K562 (cell line): Measurements from ENCODE around the gene INHBE. TPM values are rescaled to one million over a fixed set of nuclear protein-coding genes. Genes with fewer than 3 reads are reported as not detected.

Experiments used
- CREBBP ChIP-seq: IDR thresholded peaks from one replicate; pipeline ENCODE4 v1.6.1; 2012; ENCODE audit warnings: low read depth, mild to moderate bottlenecking, control low read depth, inconsistent platforms, low read length
- ESRRA ChIP-seq: fragments of 450-650 bp; IDR thresholded peaks from 2 replicates; pipeline ENCODE4 v1.6.1; 2014; ENCODE audit warnings: low read depth, mild to moderate bottlenecking, moderate library complexity, borderline replicate concordance
- ETV1 ChIP-seq: fragments of 450-650 bp; conservative IDR thresholded peaks from 2 replicates; pipeline ENCODE4 v1.6.1; 2016; ENCODE audit warnings: missing genetic modification characterization, control low read depth, low read depth, missing compliant biosample characterization
- FOS ChIP-seq: IDR thresholded peaks from 3 replicates; pipeline ENCODE4 v1.6.1; 2011; ENCODE audit not compliant: insufficient read length; ENCODE audit errors: extremely low read depth
- GATAD2B ChIP-seq: fragments of 450-650 bp; IDR thresholded peaks from 2 replicates; pipeline ENCODE4 v1.6.1; 2017; ENCODE audit warnings: mild to moderate bottlenecking, borderline replicate concordance
- PCBP1 ChIP-seq: fragments of 200-400 bp; formaldehyde crosslinking; IDR thresholded peaks from 2 replicates; pipeline ENCODE4 v1.6.1; 2018; ENCODE audit warnings: mild to moderate bottlenecking, low read depth, low read length; ENCODE audit not compliant: poor library complexity, severe bottlenecking
- POU5F1 ChIP-seq: fragments of 150-350 bp; IDR thresholded peaks from 2 replicates; pipeline ENCODE4 v1.6.1; 2014; ENCODE audit warnings: borderline replicate concordance, low read length, low read depth, mild to moderate bottlenecking; ENCODE audit not compliant: partially characterized antibody
- RAD21 ChIP-seq, 2 experiments: fragments of 250-450 bp in 1 of 2; fragments of 450-650 bp in 1 of 2; sonication (Bioruptor Pico) in 1 of 2; formaldehyde crosslinking in 1 of 2; IDR thresholded peaks in 1 of 2; conservative IDR thresholded peaks in 1 of 2; 2 replicates each; pipeline versions ENCODE4 v1.4.0 to v1.8.0; 2020 to 2022; ENCODE audit warnings: mild to moderate bottlenecking in 2 of 2, moderate library complexity in 1 of 2
- RUNX1 ChIP-seq: sonication (generic); IDR thresholded peaks from 2 replicates; pipeline ENCODE4 v1.6.1; 2016; ENCODE audit warnings: antibody characterized with exemption, low read depth
- SMAD3 ChIP-seq: fragments of 450-650 bp; formaldehyde crosslinking; conservative IDR thresholded peaks from 2 replicates; pipeline ENCODE4 v1.4.0; 2020; ENCODE audit warnings: mild to moderate bottlenecking
- SNRNP70 ChIP-seq: fragments of 200-400 bp; formaldehyde crosslinking; optimal IDR thresholded peaks from 2 replicates; pipeline ENCODE3; 2017; ENCODE audit warnings: low read depth, low read length
- SRF ChIP-seq, 2 experiments: fragments of 250-450, 450-650 bp in 1 of 2; sonication (Bioruptor Pico) in 1 of 2; sonication (generic) in 1 of 2; formaldehyde crosslinking; IDR thresholded peaks; 2 replicates each; pipeline versions ENCODE4 v1.5.0 to v1.5.1; 2020 to 2022; ENCODE audit warnings: mild to moderate bottlenecking in 1 of 2, missing genetic modification reagents in 1 of 2
- ZNF121 ChIP-seq: sonication (generic); formaldehyde crosslinking; conservative IDR thresholded peaks from 2 replicates; pipeline ENCODE4 v1.8.0; 2022; ENCODE audit warnings: missing genetic modification reagents
- polyA plus RNA-seq, 8 experiments: library from polyadenylated mRNA; depleted of rRNA in 4 of 8; stranded (reverse) in 5 of 8; unstranded in 3 of 8; fragments of >200 nt; fragmentation: Nextera tagmentation in 2 of 8; fragmentation: Illumina TruSeq in 1 of 8; extraction: Ambion mirVana in 2 of 8; extraction: Trizol in 1 of 8; gene quantifications; 2 replicates each; pipeline versions ENCODE4 v1.2.1 to v1.2.3, GENCODE V29; 2011 to 2014; ENCODE audit warnings: inconsistent platforms in 1 of 8, missing spikeins in 1 of 8
- total RNA-seq, 7 experiments: library from RNA; depleted of rRNA in 6 of 7; stranded (reverse); fragments of >200 nt in 6 of 7; fragmentation: Illumina TruSeq in 2 of 7; extraction: Trizol in 2 of 7; gene quantifications; 2 replicates each; pipeline versions ENCODE4 v1.2.1 to v1.2.3, GENCODE V29; 2011 to 2021; ENCODE audit warnings: low replicate concordance in 1 of 7
- TF ChIP-seq, protein P1 (sequence below): fragments of 250-450 bp; sonication (Bioruptor Pico); IDR thresholded peaks from 2 replicates; pipeline ENCODE4 v1.4.0; 2020; ENCODE audit warnings: mild to moderate bottlenecking, moderate library complexity
- TF ChIP-seq, protein P2 (sequence below): fragments of 450-650 bp; formaldehyde crosslinking; IDR thresholded peaks from 2 replicates; pipeline ENCODE4 v1.4.0; 2020; ENCODE audit warnings: mild to moderate bottlenecking, moderate library complexity
- TF ChIP-seq, protein P3 (sequence below): fragments of 150-350 bp; conservative IDR thresholded peaks from 2 replicates; pipeline ENCODE4 v1.6.1; 2014; ENCODE audit warnings: low read length
- TF ChIP-seq, protein P4 (sequence below): sonication (generic); formaldehyde crosslinking; IDR thresholded peaks from 2 replicates; pipeline ENCODE4 v1.8.0; 2022; ENCODE audit warnings: missing genetic modification reagents, mild to moderate bottlenecking, moderate library complexity, borderline replicate concordance

INHBE gene
- total and polyA plus RNA-seq, 9 of the 15 experiments (the other 6 are each of a cell fraction or from before 2014, with no cell fraction given) = 0.94 to 9.9 (median 7.3) TPM

GRCh38 chr12:57456145-57456700 is 1.1 kb downstream of the INHBE start (continued):
- TF ChIP-seq RAD21 (CRISPR knock-in tag; conservative IDR thresholded peaks at IDR 0.05 in 1 of 2, IDR thresholded peaks at IDR 0.05 in 1 of 2) (peak; percentile 28 to 36; a peak in 3 of 4 replicates), GATAD2B (no peak), SNRNP70 (no peak), RUNX1 (no peak), CREBBP (no peak), ZNF121 (CRISPR knock-in tag) (no peak), FOS (no peak), SMAD3 (CRISPR knock-in tag) (no peak), SRF (CRISPR knock-in tag; IDR thresholded peaks at IDR 0.05) (peak in 1 of 2 experiments; percentile 56; a peak in 1 of 4 replicates), ESRRA (no peak), POU5F1 (no peak), ETV1 (no peak), PCBP1 (no peak)
- TF ChIP-seq, protein P1, sequence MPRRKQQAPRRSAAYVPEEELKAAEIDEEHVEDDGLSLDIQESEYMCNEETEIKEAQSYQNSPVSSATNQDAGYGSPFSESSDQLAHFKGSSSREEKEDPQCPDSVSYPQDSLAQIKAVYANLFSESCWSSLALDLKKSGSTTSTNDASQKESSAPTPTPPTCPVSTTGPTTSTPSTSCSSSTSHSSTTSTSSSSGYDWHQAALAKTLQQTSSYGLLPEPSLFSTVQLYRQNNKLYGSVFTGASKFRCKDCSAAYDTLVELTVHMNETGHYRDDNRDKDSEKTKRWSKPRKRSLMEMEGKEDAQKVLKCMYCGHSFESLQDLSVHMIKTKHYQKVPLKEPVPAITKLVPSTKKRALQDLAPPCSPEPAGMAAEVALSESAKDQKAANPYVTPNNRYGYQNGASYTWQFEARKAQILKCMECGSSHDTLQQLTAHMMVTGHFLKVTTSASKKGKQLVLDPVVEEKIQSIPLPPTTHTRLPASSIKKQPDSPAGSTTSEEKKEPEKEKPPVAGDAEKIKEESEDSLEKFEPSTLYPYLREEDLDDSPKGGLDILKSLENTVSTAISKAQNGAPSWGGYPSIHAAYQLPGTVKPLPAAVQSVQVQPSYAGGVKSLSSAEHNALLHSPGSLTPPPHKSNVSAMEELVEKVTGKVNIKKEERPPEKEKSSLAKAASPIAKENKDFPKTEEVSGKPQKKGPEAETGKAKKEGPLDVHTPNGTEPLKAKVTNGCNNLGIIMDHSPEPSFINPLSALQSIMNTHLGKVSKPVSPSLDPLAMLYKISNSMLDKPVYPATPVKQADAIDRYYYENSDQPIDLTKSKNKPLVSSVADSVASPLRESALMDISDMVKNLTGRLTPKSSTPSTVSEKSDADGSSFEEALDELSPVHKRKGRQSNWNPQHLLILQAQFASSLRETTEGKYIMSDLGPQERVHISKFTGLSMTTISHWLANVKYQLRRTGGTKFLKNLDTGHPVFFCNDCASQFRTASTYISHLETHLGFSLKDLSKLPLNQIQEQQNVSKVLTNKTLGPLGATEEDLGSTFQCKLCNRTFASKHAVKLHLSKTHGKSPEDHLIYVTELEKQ (CRISPR knock-in tag) = 0 out of 2 replicates have a peak, but pooled peaks have one; percentile 28
- TF ChIP-seq, protein P2, sequence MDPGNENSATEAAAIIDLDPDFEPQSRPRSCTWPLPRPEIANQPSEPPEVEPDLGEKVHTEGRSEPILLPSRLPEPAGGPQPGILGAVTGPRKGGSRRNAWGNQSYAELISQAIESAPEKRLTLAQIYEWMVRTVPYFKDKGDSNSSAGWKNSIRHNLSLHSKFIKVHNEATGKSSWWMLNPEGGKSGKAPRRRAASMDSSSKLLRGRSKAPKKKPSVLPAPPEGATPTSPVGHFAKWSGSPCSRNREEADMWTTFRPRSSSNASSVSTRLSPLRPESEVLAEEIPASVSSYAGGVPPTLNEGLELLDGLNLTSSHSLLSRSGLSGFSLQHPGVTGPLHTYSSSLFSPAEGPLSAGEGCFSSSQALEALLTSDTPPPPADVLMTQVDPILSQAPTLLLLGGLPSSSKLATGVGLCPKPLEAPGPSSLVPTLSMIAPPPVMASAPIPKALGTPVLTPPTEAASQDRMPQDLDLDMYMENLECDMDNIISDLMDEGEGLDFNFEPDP (CRISPR knock-in tag) = no peak
- TF ChIP-seq, protein P3, sequence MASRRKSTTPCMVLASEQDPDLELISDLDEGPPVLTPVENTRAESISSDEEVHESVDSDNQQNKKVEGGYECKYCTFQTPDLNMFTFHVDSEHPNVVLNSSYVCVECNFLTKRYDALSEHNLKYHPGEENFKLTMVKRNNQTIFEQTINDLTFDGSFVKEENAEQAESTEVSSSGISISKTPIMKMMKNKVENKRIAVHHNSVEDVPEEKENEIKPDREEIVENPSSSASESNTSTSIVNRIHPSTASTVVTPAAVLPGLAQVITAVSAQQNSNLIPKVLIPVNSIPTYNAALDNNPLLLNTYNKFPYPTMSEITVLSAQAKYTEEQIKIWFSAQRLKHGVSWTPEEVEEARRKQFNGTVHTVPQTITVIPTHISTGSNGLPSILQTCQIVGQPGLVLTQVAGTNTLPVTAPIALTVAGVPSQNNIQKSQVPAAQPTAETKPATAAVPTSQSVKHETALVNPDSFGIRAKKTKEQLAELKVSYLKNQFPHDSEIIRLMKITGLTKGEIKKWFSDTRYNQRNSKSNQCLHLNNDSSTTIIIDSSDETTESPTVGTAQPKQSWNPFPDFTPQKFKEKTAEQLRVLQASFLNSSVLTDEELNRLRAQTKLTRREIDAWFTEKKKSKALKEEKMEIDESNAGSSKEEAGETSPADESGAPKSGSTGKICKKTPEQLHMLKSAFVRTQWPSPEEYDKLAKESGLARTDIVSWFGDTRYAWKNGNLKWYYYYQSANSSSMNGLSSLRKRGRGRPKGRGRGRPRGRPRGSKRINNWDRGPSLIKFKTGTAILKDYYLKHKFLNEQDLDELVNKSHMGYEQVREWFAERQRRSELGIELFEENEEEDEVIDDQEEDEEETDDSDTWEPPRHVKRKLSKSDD = no peak
- TF ChIP-seq, protein P4, sequence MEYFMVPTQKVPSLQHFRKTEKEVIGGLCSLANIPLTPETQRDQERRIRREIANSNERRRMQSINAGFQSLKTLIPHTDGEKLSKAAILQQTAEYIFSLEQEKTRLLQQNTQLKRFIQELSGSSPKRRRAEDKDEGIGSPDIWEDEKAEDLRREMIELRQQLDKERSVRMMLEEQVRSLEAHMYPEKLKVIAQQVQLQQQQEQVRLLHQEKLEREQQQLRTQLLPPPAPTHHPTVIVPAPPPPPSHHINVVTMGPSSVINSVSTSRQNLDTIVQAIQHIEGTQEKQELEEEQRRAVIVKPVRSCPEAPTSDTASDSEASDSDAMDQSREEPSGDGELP (CRISPR knock-in tag) = no peak
